Natural killer cell treated with Interleukin-12 subunit alpha and Interleukin-12 subunit beta and Interleukin-15 and Interleukin-18, amount 100 ng/mL, for 72 hours (primary cell): ENCODE data around the gene FNDC3B. TPM values are rescaled to one million over a fixed set of nuclear protein-coding genes. Genes with fewer than 3 reads are reported as not detected.

Experiments used
- ATAC-seq, 2 donors: fragments of 150-1000 bp; cut with Tn5 transposase in 1 of 2; sonication (Bioruptor Pico), chemical (Tn5 transposase) in 1 of 2; 2 replicates each; pipeline ENCODE4 v1.10.0; 2021
- DNase-seq: peaks from one replicate; pipeline ENCODE4 v3.0.0; 2022; ENCODE audit warnings: low spot score
- H3K27ac Mint-ChIP-seq, 2 donors: 1 replicate in 1 of 2; 2 replicates in 1 of 2; pipeline ENCODE4 v1.8.0; 2022; ENCODE audit warnings: mixed read lengths in 2 of 2, mild to moderate bottlenecking in 1 of 2, moderate library complexity in 1 of 2
- H3K27me3 Mint-ChIP-seq, 2 donors: 1 replicate in 1 of 2; 2 replicates in 1 of 2; pipeline ENCODE4 v1.8.0; 2022; ENCODE audit warnings: mixed read lengths in 2 of 2
- H3K36me3 Mint-ChIP-seq: one replicate; pipeline ENCODE4 v1.8.0; 2022; ENCODE audit warnings: mixed read lengths
- H3K4me1 Mint-ChIP-seq, 2 donors: 1 replicate in 1 of 2; 2 replicates in 1 of 2; pipeline ENCODE4 v1.8.0; 2022; ENCODE audit warnings: low read depth in 2 of 2, mixed read lengths in 2 of 2, mild to moderate bottlenecking in 1 of 2
- H3K4me3 Mint-ChIP-seq: one replicate; pipeline ENCODE4 v1.8.0; 2022; ENCODE audit warnings: mixed read lengths
- H3K9me3 Mint-ChIP-seq: 2 replicates; pipeline ENCODE4 v1.8.0; 2022; ENCODE audit warnings: mixed read lengths
- total RNA-seq, 2 donors: library from RNA; stranded (reverse); gene quantifications; one replicate each; pipeline ENCODE4 v1.2.3, GENCODE V29; 2022

FNDC3B gene
- total RNA-seq, 2 donors from 2014 or later, result 149 to 217 TPM

DNA sequence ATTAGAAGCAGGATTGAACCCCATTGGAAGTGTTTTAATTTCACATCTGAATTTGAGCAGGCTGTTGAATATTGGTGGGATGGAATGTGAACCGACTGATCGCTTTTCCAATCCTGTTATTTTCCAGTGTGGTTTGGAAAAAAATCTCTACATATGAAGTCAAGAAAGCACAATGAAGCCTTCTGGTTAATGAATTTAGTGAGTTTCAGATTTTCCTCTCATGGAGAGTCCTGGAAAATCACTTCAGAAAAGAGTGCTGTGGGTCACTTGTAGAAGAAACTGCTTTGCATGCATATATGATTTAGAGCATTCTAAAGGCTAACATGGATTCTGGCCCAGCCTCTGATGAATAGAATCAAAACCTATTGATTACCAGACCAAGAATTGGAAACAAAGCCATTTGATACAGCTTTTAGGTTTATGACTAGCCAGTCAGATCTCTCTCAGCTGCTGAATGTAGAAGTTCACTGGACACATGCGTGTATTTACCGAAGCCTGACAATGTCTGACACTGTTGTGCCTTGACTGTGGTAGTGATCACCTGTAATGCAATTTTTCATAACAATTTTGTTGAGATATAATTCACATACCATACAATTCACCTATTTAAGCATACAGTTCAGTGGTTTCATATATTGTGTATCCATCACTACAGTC is 121.9 kb downstream of the FNDC3B start:
- no peak for DNase-seq
- H3K4me3 Mint-ChIP-seq, result no peak overlapping the region
- H3K9me3 Mint-ChIP-seq, result no peaks in the 10 kb centered on the region
- peaks cover 4% of the 10 kb centered on the region for H3K36me3 Mint-ChIP-seq
- peak overlapping the region; percentile 39 to 51 for H3K27ac Mint-ChIP-seq
- no peaks in the 10 kb centered on the region for H3K27me3 Mint-ChIP-seq
- ATAC-seq, result no peak
- H3K4me1 Mint-ChIP-seq, result peaks cover 54 to 59% of the 10 kb centered on the region in 2 donors

- Mint-ChIP-seq H3K4me3 (no peak overlapping the region), H3K27me3 (no peaks in the 10 kb centered on the region), H3K9me3 (no peaks in the 10 kb centered on the region), H3K36me3 (peaks cover 4% of the 10 kb centered on the region), H3K27ac (peak overlapping the region; percentile 39 to 51), H3K4me1 (peaks cover 48 to 54% of the 10 kb centered on the region in 2 donors)
- DNase-seq (no peak), ATAC-seq (no peak)
Measured at GRCh38 chr3:172161959-172162358, 122.6 kb downstream of the FNDC3B start.

GRCh38 chr3:172163320-172163719 is 123.9 kb downstream of the FNDC3B start:
- ATAC-seq (no peak), DNase-seq (no peak)
- peaks cover 49 to 59% of the 10 kb centered on the region in 2 donors for H3K4me1 Mint-ChIP-seq
- no peaks in the 10 kb centered on the region for H3K36me3 Mint-ChIP-seq
- H3K27ac Mint-ChIP-seq, result peak overlapping the region in 1 of 2 donors; percentile 63
- no peaks in the 10 kb centered on the region for H3K27me3 Mint-ChIP-seq
- no peaks in the 10 kb centered on the region for H3K9me3 Mint-ChIP-seq
- no peak overlapping the region for H3K4me3 Mint-ChIP-seq

GRCh38 chr3:172164620-172165362 is 125.4 kb downstream of the FNDC3B start:
- Mint-ChIP-seq H3K4me1 (peaks cover 47 to 58% of the 10 kb centered on the region in 2 donors), H3K9me3 (no peaks in the 10 kb centered on the region), H3K36me3 (no peaks in the 10 kb centered on the region), H3K27me3 (no peaks in the 10 kb centered on the region), H3K4me3 (no peak overlapping the region), H3K27ac (peak overlapping the region in 1 of 2 donors; percentile 41)
- ATAC-seq, result no peak
- DNase-seq, result no peak

DNA sequence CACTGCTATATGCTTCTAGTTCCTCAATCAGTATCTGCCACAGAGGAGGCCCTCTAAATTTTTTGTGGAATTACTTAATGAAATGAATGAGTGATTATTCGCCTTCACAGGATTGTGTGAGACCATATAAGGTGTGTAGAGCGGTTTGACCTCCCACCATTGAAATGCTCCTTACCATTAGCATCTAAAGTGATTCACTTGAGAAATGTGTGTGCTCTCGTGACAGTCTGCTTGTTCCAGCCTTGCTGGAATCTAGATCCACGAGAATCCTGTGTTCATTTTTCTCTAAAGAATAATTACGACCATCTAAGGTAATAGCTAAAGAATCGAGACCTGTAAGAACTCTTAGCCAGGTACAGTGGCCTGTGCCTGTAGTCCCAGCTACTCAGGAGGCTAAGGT is 126.9 kb downstream of the FNDC3B start:
- no peaks in the 10 kb centered on the region for H3K27me3 Mint-ChIP-seq
- no peaks in the 10 kb centered on the region for H3K9me3 Mint-ChIP-seq
- DNase-seq, result no peak
- H3K27ac Mint-ChIP-seq, result no peak overlapping the region
- H3K4me3 Mint-ChIP-seq, result no peak overlapping the region
- no peak for ATAC-seq
- H3K4me1 Mint-ChIP-seq, result peaks cover 36 to 54% of the 10 kb centered on the region in 2 donors
- H3K36me3 Mint-ChIP-seq, result no peaks in the 10 kb centered on the region

- Mint-ChIP-seq H3K4me3 (no peak overlapping the region), H3K27me3 (no peaks in the 10 kb centered on the region), H3K4me1 (peaks cover 32 to 53% of the 10 kb centered on the region in 2 donors), H3K9me3 (no peaks in the 10 kb centered on the region), H3K27ac (no peak overlapping the region), H3K36me3 (no peaks in the 10 kb centered on the region)
- no peak for DNase-seq
- ATAC-seq, result no peak
Measured at GRCh38 chr3:172166890-172167289, 127.5 kb downstream of the FNDC3B start.

GRCh38 chr3:172167892-172168648 is 128.7 kb downstream of the FNDC3B start:
- ATAC-seq, result no peak
- H3K4me1 Mint-ChIP-seq, result peaks cover 32 to 57% of the 10 kb centered on the region in 2 donors
- peak overlapping the region in 1 of 2 donors; percentile 67 for H3K27ac Mint-ChIP-seq
- no peaks in the 10 kb centered on the region for H3K27me3 Mint-ChIP-seq
- H3K36me3 Mint-ChIP-seq, result no peaks in the 10 kb centered on the region
- DNase-seq, result no peak
- H3K4me3 Mint-ChIP-seq, result no peak overlapping the region
- H3K9me3 Mint-ChIP-seq, result no peaks in the 10 kb centered on the region

GRCh38 chr3:172170073-172170709 is 130.8 kb downstream of the FNDC3B start:
- Mint-ChIP-seq H3K4me1 (peaks cover 45 to 61% of the 10 kb centered on the region in 2 donors), H3K9me3 (no peaks in the 10 kb centered on the region), H3K27ac (peak overlapping the region in 1 of 2 donors; percentile 57), H3K36me3 (no peaks in the 10 kb centered on the region), H3K27me3 (no peaks in the 10 kb centered on the region), H3K4me3 (no peak overlapping the region)
- DNase-seq (no peak), ATAC-seq (no peak)

GRCh38 chr3:172170841-172171240 is 131.5 kb downstream of the FNDC3B start:
- Mint-ChIP-seq H3K36me3 (no peaks in the 10 kb centered on the region), H3K9me3 (no peaks in the 10 kb centered on the region), H3K27ac (peak overlapping the region in 1 of 2 donors; percentile 78), H3K4me1 (peaks cover 51 to 62% of the 10 kb centered on the region in 2 donors), H3K27me3 (no peaks in the 10 kb centered on the region), H3K4me3 (no peak overlapping the region)
- DNase-seq (no peak), ATAC-seq (no peak)

DNA sequence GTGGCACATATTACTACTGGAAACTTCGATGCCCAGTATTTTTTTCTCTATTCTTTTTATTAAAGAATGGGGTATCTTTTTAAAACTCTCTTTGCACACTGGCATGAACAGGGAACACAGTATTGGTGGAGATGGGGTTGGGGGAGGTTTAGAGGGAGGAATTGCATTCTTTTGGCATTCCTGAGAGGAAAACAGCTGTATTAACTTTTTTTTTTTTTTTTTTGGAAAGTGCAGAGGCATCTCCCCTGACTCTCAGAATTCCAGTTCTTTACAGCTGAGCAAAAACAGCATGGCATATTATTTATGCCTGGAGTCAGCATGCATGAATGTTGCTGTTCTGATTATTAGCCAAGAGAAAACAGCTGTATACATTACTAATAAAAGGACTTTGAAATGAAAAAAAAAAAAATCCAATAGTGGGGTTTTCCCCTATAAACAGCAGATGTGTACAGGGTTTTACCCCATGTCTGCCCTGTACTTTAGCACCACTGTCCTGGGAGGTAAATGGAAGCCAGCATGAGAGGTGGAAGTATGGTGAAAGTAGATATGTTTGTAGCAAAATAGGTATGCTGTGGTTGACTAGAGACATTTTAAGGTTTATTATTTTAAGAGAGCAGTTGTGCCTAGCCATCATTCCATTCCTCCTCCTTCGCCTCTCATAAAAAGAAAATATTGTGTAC is 132.2 kb downstream of the FNDC3B start:
- no peak overlapping the region for H3K4me3 Mint-ChIP-seq
- peaks cover 3% of the 10 kb centered on the region for H3K36me3 Mint-ChIP-seq
- H3K27ac Mint-ChIP-seq, result peak overlapping the region; percentile 55 to 78
- peaks cover 58 to 65% of the 10 kb centered on the region in 2 donors for H3K4me1 Mint-ChIP-seq
- no peak for DNase-seq
- no peak for ATAC-seq
- H3K27me3 Mint-ChIP-seq, result no peaks in the 10 kb centered on the region
- H3K9me3 Mint-ChIP-seq, result no peaks in the 10 kb centered on the region

DNA sequence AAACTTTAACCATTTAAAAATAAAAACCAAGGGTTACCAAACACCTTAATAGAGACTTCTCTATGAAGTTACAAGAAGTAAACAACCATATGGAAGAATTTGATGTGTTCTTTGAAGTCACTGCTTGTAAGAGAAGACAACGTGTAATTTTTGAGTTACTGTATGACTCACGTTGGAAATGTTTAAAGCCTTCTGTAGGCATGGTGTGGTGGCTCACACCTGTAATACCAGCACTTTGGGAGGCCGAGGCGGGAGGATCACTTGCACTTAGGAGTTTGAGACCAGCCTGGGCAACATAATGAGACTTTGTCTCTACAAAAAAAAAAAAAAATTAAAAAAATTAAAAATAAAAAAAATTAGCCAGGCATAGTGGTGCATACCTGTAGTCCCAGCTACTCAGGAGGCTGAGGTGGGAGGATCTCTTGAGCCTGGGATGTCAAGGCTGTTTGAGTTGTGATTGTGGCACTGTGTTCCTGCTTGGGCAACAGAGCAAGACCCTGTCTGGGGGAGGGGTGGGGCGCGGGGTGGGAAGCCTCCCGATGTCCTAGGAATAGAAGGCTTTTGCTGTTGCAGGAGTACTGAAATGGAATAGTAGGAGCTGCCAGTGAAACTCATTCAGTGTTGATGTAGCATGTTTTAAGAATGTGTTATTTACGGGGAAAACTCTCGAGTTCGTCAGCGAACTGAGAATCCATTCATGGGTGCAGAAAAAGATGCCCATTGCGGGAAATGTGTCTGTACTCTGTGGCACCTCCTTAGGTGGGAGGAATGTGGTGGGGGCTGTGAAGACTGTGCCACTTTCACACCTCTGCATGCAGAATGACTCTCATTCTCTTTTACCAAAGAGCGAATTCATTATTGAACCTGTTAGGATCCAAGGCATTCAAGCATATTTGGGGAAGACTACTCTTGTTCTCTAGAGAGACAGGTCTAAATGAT is 134.2 kb downstream of the FNDC3B start:
- Mint-ChIP-seq H3K27ac (peak overlapping the region; percentile 55 to 78), H3K36me3 (peaks cover 16% of the 10 kb centered on the region), H3K9me3 (no peaks in the 10 kb centered on the region), H3K4me1 (peaks cover 65 to 72% of the 10 kb centered on the region in 2 donors), H3K4me3 (peak overlapping the region; percentile 47), H3K27me3 (no peaks in the 10 kb centered on the region)
- ATAC-seq, result peak; percentile 82 to 91
- DNase-seq, result peak; percentile 75

DNA sequence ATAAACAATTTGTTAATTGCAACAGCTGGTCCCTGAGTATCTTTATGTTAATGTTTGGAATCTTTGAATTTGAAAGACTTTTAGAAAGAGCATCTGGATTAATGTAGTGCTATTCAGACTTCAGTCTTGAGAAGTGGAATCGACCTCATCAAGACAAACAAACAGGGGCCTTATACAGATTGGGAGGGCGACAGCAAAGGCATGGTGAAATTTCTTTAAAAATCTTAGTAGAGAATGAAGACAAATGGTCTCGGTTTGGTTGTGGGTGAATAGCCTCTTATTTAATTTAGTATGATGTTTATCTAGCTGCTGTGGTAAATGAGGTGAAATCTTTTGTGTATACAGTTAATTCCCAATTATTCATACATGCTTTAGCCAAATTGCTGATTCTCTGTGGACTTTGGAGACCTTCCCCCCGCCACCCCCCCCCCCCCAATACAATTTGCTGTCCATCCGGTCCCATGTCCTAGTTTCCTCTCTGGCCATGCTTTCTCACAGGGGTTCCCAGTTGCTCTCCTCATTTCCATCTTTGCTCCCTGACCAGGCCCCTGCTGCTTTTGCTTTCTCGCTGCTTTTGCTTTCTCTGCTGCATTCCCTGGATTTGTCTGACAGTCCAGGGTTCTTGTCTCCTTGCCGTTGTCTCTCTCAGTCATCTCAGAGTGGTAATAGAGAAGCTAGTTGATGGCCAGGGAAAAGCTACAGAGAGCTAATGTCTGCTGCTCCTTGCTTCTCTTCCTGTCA is 135.3 kb downstream of the FNDC3B start:
- Mint-ChIP-seq H3K27ac (peak overlapping the region; percentile 55 to 78), H3K27me3 (no peaks in the 10 kb centered on the region), H3K9me3 (no peaks in the 10 kb centered on the region), H3K36me3 (peaks cover 17% of the 10 kb centered on the region), H3K4me1 (peaks cover 58 to 66% of the 10 kb centered on the region in 2 donors), H3K4me3 (peak overlapping the region; percentile 47)
- DNase-seq (no peak), ATAC-seq (no peak)
